A673 (cell line): Measurements from ENCODE around the gene RAB37. TPM values are rescaled to one million over a fixed set of nuclear protein-coding genes. Genes with fewer than 3 reads are reported as not detected.

ENCODE experiments used
- BruUV-seq: library from RNA; stranded (reverse); fragments of 400-500 nt; replicated peaks from 2 replicates; lab custom pipeline; 2021; lab: Mats Ljungman, UMichigan
- CTCF ChIA-PET: fragments of 300-600 bp; sonication (Branson Sonifier 250); formaldehyde crosslinking; loops from one replicate; lab custom pipeline; 2022; ENCODE audit warnings: antibody characterized with exemption; lab: Charles Lee
- POLR2A ChIA-PET: fragments of 300-600 bp; sonication (Branson Sonifier 250); formaldehyde crosslinking; loops from one replicate; lab custom pipeline; 2022; ENCODE audit warnings: antibody characterized with exemption; ENCODE audit not compliant: low non-redundant PET; lab: Charles Lee
- DNase-seq: peaks from one replicate; pipeline ENCODE4 v3.0.0-alpha.2; 2015; ENCODE audit warnings: low spot score
- H3K27ac ChIP-seq: fragments of 200-600 bp; sonication (generic); 2 replicates; pipeline ENCODE4 v1.5.1; 2016; ENCODE audit warnings: mixed run types, low read depth, mild to moderate bottlenecking, mixed read lengths, antibody characterized with exemption, low read length; ENCODE audit not compliant: poor library complexity, severe bottlenecking
- H3K27me3 ChIP-seq: fragments of 200-600 bp; sonication (generic); replicated peaks from 2 replicates; pipeline ENCODE4 v1.6.1; 2017; ENCODE audit warnings: mixed run types, low read depth, mild to moderate bottlenecking, mixed read lengths, antibody characterized with exemption, low read length; ENCODE audit not compliant: insufficient read depth, poor library complexity
- H3K36me3 ChIP-seq: fragments of 200-600 bp; sonication (generic); 2 replicates; pipeline ENCODE4 v1.6.1; 2016; ENCODE audit warnings: mixed run types, mild to moderate bottlenecking, mixed read lengths, antibody characterized with exemption, low read length; ENCODE audit not compliant: insufficient read depth, poor library complexity, severe bottlenecking
- H3K4me1 ChIP-seq: fragments of 200-600 bp; sonication (generic); 2 replicates; pipeline ENCODE4 v1.6.1; 2017; ENCODE audit warnings: mixed run types, mild to moderate bottlenecking, mixed read lengths, antibody characterized with exemption, low read length; ENCODE audit not compliant: insufficient read depth, poor library complexity, severe bottlenecking
- H3K4me3 ChIP-seq: fragments of 200-600 bp; sonication (generic); 2 replicates; pipeline ENCODE4 v1.5.1; 2016; ENCODE audit warnings: low read depth, mixed run types, mild to moderate bottlenecking, mixed read lengths, low read length; ENCODE audit not compliant: poor library complexity, severe bottlenecking
- H3K9me3 ChIP-seq: fragments of 200-600 bp; sonication (generic); 2 replicates; pipeline ENCODE4 v1.6.1; 2016; ENCODE audit warnings: mixed run types, low read depth, mild to moderate bottlenecking, mixed read lengths, antibody characterized with exemption, low read length; ENCODE audit not compliant: poor library complexity, severe bottlenecking
- CTCF ChIP-seq: fragments of 300-800, 200-600 bp; sonication (generic); conservative IDR thresholded peaks from 2 replicates; pipeline ENCODE4 v1.5.1; 2017; ENCODE audit warnings: low read depth, mild to moderate bottlenecking, antibody characterized with exemption, low read length, moderate library complexity, mixed read lengths
- EZH2 ChIP-seq: fragments of 200-600 bp; sonication (generic); IDR thresholded peaks from 2 replicates; pipeline ENCODE4 v1.6.1; 2017; ENCODE audit warnings: borderline replicate concordance, low read depth, mild to moderate bottlenecking, mixed read lengths, antibody characterized with exemption, low read length; ENCODE audit not compliant: poor library complexity, severe bottlenecking
- intact Hi-C: fragments of 100-400 bp; cut with micrococcal nuclease; formaldehyde crosslinking; loops from one replicate; pipeline ENCODE4 v1.10.0; 2022; ENCODE audit not compliant: unreplicated experiment
- total RNA-seq: library from RNA; stranded (reverse); gene quantifications from 2 replicates; pipeline ENCODE4 v1.2.3, GENCODE V29; 2021

The RAB37 gene
- total RNA-seq, 1 experiment from 2014 or later, result not detected

- Histone ChIP-seq H3K27me3 (no peaks in the 10 kb centered on the region), H3K27ac (no peak overlapping the region), H3K9me3 (no peaks in the 10 kb centered on the region), H3K36me3 (no peaks in the 10 kb centered on the region), H3K4me1 (peaks cover 11% of the 10 kb centered on the region), H3K4me3 (no peak overlapping the region)
- TF ChIP-seq EZH2 (no peak), CTCF (peak; percentile 99)
- ChIA-PET CTCF (interaction anchor here (0.6 to 2.0 kb wide), 11 partner anchors 9 to 1101 kb away, joined by 3 to 15 read pairs (median 3); partner anchors contain the start of genes FDXR and SDK2), POLR2A (no interaction called here)
- intact Hi-C loops, result loop anchor here (1.0 to 10.0 kb wide), 4 partner anchors 32 to 667 kb away; partner anchors contain the start of gene NAT9
- BruUV-seq, result no TSS peak
- DNase-seq, result peak; percentile 73
These were observed 7.9 kb downstream of the RAB37 start for GRCh38 chr17:74744714-74745547.

- BruUV-seq, result no TSS peak
- peaks cover 11% of the 10 kb centered on the region for H3K4me1 ChIP-seq
- ChIA-PET POLR2A (no interaction called here), CTCF (interaction anchor here (0.6 to 2.0 kb wide), 6 partner anchors 9 to 1102 kb away, joined by 3 to 15 read pairs (median 4); partner anchors contain the start of gene SDK2)
- no peak overlapping the region for H3K27ac ChIP-seq
- H3K36me3 ChIP-seq, result no peaks in the 10 kb centered on the region
- no peak for DNase-seq
- TF ChIP-seq EZH2, result no peak
- no peak for TF ChIP-seq CTCF
- H3K9me3 ChIP-seq, result no peaks in the 10 kb centered on the region
- H3K27me3 ChIP-seq, result no peaks in the 10 kb centered on the region
- intact Hi-C loops, result loop anchor here (5.0 to 10.0 kb wide), 2 partner anchors 209 to 667 kb away; no protein-coding TSS in a partner anchor
- no peak overlapping the region for H3K4me3 ChIP-seq
These were observed 8.6 kb downstream of the RAB37 start for GRCh38 chr17:74745548-74746177.

GRCh38 chr17:74746376-74746775 lies 9.3 kb downstream of the RAB37 start:
- no peak for DNase-seq

More at GRCh38 chr17:74746376-74746775, 9.3 kb downstream of the RAB37 start:
- intact Hi-C loops, result loop anchor here (5.0 to 10.0 kb wide), 2 partner anchors 208 to 666 kb away; no protein-coding TSS in a partner anchor
- ChIA-PET POLR2A (no interaction called here), CTCF (interaction anchor here (0.5 kb wide), 1 partner anchor 341 kb away, joined by 5 read pairs; no protein-coding TSS in a partner anchor)
- H3K27ac ChIP-seq, result no peak overlapping the region
- TF ChIP-seq CTCF (no peak), EZH2 (no peak)
- H3K27me3 ChIP-seq, result no peaks in the 10 kb centered on the region
- H3K9me3 ChIP-seq, result no peaks in the 10 kb centered on the region
- BruUV-seq, result no TSS peak
- H3K36me3 ChIP-seq, result no peaks in the 10 kb centered on the region
- no peak overlapping the region for H3K4me3 ChIP-seq
- peaks cover 11% of the 10 kb centered on the region for H3K4me1 ChIP-seq
